Esophagus (tissue), 2 donors: Measurements from ENCODE around the gene PCDHGA12. TPM values are rescaled to one million over a fixed set of nuclear protein-coding genes. Genes with fewer than 3 reads are reported as not detected.
"Not testable (repeated sequence)": the region's sequence is repeated elsewhere in the genome, so short reads cannot be mapped to it uniquely, and the experiment has no call there.

Source experiments
- H3K27ac ChIP-seq, 2 donors: one replicate each; pipeline ENCODE4 v1.5.1; 2013; ENCODE audit warnings: low read depth in 2 of 2, mild to moderate bottlenecking in 2 of 2, inconsistent platforms in 1 of 2, low read length in 1 of 2, moderate library complexity in 1 of 2
- H3K27me3 ChIP-seq, 2 donors: one replicate each; pipeline ENCODE4 v1.6.1; 2013; ENCODE audit warnings: low read length in 2 of 2, control low read depth in 1 of 2, mild to moderate bottlenecking in 1 of 2; ENCODE audit not compliant: insufficient read depth in 2 of 2, control insufficient read depth in 1 of 2
- H3K36me3 ChIP-seq, 2 donors: one replicate each; pipeline ENCODE4 v1.6.1; 2013; ENCODE audit warnings: low read length in 1 of 2; ENCODE audit not compliant: control insufficient read depth in 2 of 2, insufficient read depth in 2 of 2
- H3K4me1 ChIP-seq, 2 donors: one replicate each; pipeline ENCODE4 v1.6.1; 2013; ENCODE audit warnings: low read length in 1 of 2; ENCODE audit not compliant: control insufficient read depth in 2 of 2, insufficient read depth in 2 of 2
- H3K4me3 ChIP-seq, 2 donors: one replicate each; pipeline ENCODE4 v1.5.1; 2013; ENCODE audit warnings: low read length in 2 of 2, mild to moderate bottlenecking in 2 of 2, low read depth in 1 of 2, moderate library complexity in 1 of 2
- H3K9me3 ChIP-seq, 2 donors: one replicate each; pipeline ENCODE4 v1.6.1; 2013; ENCODE audit warnings: mild to moderate bottlenecking in 2 of 2, low read depth in 1 of 2, low read length in 1 of 2, moderate library complexity in 1 of 2; ENCODE audit not compliant: control insufficient read depth in 2 of 2, insufficient read depth in 1 of 2
- WGBS, 2 donors: extraction: QIAGEN DNeasy Blood & Tissue Kit; methylation state at CpG; one replicate each; pipeline ENCODE4 v1.1.7; 2013; 5-methylcytosine and 5-hydroxymethylcytosine counted together
- polyA plus RNA-seq, 2 donors: library from polyadenylated mRNA; stranded (reverse); fragments of 200-250 nt; gene quantifications; one replicate each; pipeline ENCODE4 v1.2.3, GENCODE V29; 2013
- donor health status: healthy with polysubstance abuse.
- donor health status: Bipolar disorder and iron deficiency.

The PCDHGA12 gene
- polyA plus RNA-seq, 2 donors, result 0.34 to 0.65 TPM

GRCh38 chr5:141419074-141419880, 11.0 kb upstream of the PCDHGA12 start:
- peaks cover 0 to 2% of the 10 kb centered on the region in 2 donors for H3K36me3 ChIP-seq
- peaks cover 0 to 5% of the 10 kb centered on the region in 2 donors for H3K4me1 ChIP-seq
- H3K27ac ChIP-seq, result no peak overlapping the region
- H3K4me3 ChIP-seq, result no peak overlapping the region
- 31 to 37% methylated on average over 73 to 74 of the region's 74 CpGs for WGBS, 2 donors
- peaks cover 53 to 54% of the 10 kb centered on the region in 2 donors for H3K9me3 ChIP-seq
- no peaks in the 10 kb centered on the region for H3K27me3 ChIP-seq

GRCh38 chr5:141420855-141421488, 9.3 kb upstream of the PCDHGA12 start, which contains the start of gene PCDHGA11:
PCDHGA11 (plus strand) TSS chr5:141421051; CDS start chr5:141421228, 177 bp downstream.
- WGBS, 2 donors, result 15 to 16% methylated on average over 42 of the region's 42 CpGs
- H3K27ac ChIP-seq, result no peak within 1 kb of the TSS
- H3K27me3 ChIP-seq, result no peaks in the 10 kb centered on the region
- peaks cover 0 to 5% of the 10 kb centered on the region in 2 donors for H3K4me1 ChIP-seq
- peak within 1 kb of the TSS; percentile 7 to 32 for H3K4me3 ChIP-seq
- H3K36me3 ChIP-seq, result peaks cover 0 to 2% of the 10 kb centered on the region in 2 donors
- peaks cover 46% of the 10 kb centered on the region in 2 donors for H3K9me3 ChIP-seq

- H3K4me3 ChIP-seq, result peak overlapping the region; percentile 7 to 32
- H3K9me3 ChIP-seq, result peaks cover 50% of the 10 kb centered on the region in 2 donors
- H3K36me3 ChIP-seq, result peaks cover 0 to 2% of the 10 kb centered on the region in 2 donors
- 11 to 13% methylated on average over 13 of the region's 13 CpGs for WGBS, 2 donors
- peaks cover 0 to 5% of the 10 kb centered on the region in 2 donors for H3K4me1 ChIP-seq
- no peaks in the 10 kb centered on the region for H3K27me3 ChIP-seq
- H3K27ac ChIP-seq, result no peak overlapping the region
These were observed 8.8 kb upstream of the PCDHGA12 start for GRCh38 chr5:141421489-141421855.

- H3K36me3 ChIP-seq, result peaks cover 0 to 2% of the 10 kb centered on the region in 2 donors
- no peak overlapping the region for H3K27ac ChIP-seq
- H3K4me1 ChIP-seq, result peaks cover 0 to 5% of the 10 kb centered on the region in 2 donors
- no peak overlapping the region for H3K4me3 ChIP-seq
- H3K9me3 ChIP-seq, result peaks cover 55 to 60% of the 10 kb centered on the region in 2 donors
- WGBS, 2 donors, result 23 to 27% methylated on average over 42 of the region's 42 CpGs
- H3K27me3 ChIP-seq, result no peaks in the 10 kb centered on the region
These were observed 7.5 kb upstream of the PCDHGA12 start for GRCh38 chr5:141422742-141423291.

- H3K36me3 ChIP-seq, result no peaks in the 10 kb centered on the region
- H3K4me1 ChIP-seq, result no peaks in the 10 kb centered on the region
- H3K27me3 ChIP-seq, result peaks cover 0 to 2% of the 10 kb centered on the region in 2 donors
- peaks cover 42 to 52% of the 10 kb centered on the region in 2 donors for H3K9me3 ChIP-seq
- no peak overlapping the region for H3K27ac ChIP-seq
- 47 to 48% methylated on average over 52 to 53 of the region's 53 CpGs for WGBS, 2 donors
- no peak overlapping the region for H3K4me3 ChIP-seq
These were observed 2.4 kb upstream of the PCDHGA12 start for GRCh38 chr5:141427783-141428426.

- Histone ChIP-seq H3K9me3 (peaks cover 33 to 41% of the 10 kb centered on the region in 2 donors), H3K4me1 (no peaks in the 10 kb centered on the region), H3K27ac (no peak overlapping the region), H3K27me3 (peaks cover 0 to 2% of the 10 kb centered on the region in 2 donors), H3K36me3 (no peaks in the 10 kb centered on the region), H3K4me3 (peak overlapping the region in 1 of 2 donors; percentile 9)
- 20 to 24% methylated on average over 37 of the region's 37 CpGs for WGBS, 2 donors
These were observed 979 bp downstream of the PCDHGA12 start for GRCh38 chr5:141431286-141431685.

- WGBS, 2 donors, result 35 to 47% methylated on average over 33 to 38 of the region's 38 CpGs
These were observed 2.0 kb downstream of the PCDHGA12 start for GRCh38 chr5:141432308-141432707.

GRCh38 chr5:141432726-141433125, 2.4 kb downstream of the PCDHGA12 start:
- WGBS, 2 donors, result 29 to 30% methylated on average over 22 to 29 of the region's 29 CpGs
- not testable (repeated sequence) for H3K4me3 ChIP-seq, H3K27me3 ChIP-seq

More at GRCh38 chr5:141432308-141432707, 2.0 kb downstream of the PCDHGA12 start:
- H3K27me3 ChIP-seq, H3K4me1 ChIP-seq, H3K4me3 ChIP-seq, H3K36me3 ChIP-seq, H3K27ac ChIP-seq: not testable (repeated sequence)
- H3K9me3 ChIP-seq, result peaks cover 29 to 35% of the 10 kb centered on the region in 2 donors

GRCh38 chr5:141434006-141434405, 3.7 kb downstream of the PCDHGA12 start:
- Histone ChIP-seq H3K4me3 (no peak overlapping the region), H3K27me3 (peaks cover 0 to 2% of the 10 kb centered on the region in 2 donors), H3K9me3 (peaks cover 19 to 24% of the 10 kb centered on the region in 2 donors), H3K4me1 (no peaks in the 10 kb centered on the region), H3K27ac (no peak overlapping the region), H3K36me3 (no peaks in the 10 kb centered on the region)
- WGBS, 2 donors, result 73 to 76% methylated on average over 2 of the region's 2 CpGs

More at GRCh38 chr5:141432726-141433125, 2.4 kb downstream of the PCDHGA12 start:
- not testable (repeated sequence) for H3K36me3 ChIP-seq, H3K4me1 ChIP-seq, H3K27ac ChIP-seq
- H3K9me3 ChIP-seq, result peaks cover 25 to 30% of the 10 kb centered on the region in 2 donors
